Measurements from ENCODE around the gene TBC1D16.
A peak's percentile ranks its signal among the peaks of the same experiment; 100 is the strongest.
"Not testable (repeated sequence)": the region's sequence is repeated elsewhere in the genome, so short reads cannot be mapped to it uniquely, and the experiment has no call there.

Gene TBC1D16

DNA sequence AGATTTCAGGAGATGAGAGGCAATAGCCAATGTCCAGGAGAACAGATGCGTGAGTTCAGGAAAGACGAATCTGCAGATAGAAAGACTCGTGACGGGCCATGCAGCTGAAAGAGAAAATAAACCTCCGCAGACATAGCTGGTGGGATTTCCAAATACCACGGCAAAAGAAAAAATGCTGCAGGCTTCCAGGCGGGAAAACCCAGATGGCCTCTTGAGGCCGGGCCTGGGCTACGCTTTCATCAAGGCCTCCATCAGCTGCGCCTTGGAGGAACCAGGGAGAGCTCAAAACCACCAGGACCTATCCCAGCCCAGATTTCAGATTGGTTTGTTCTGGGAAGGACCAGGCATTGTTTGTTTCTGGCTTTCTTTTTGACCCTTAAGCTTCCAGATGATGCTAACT, 17.4 kb upstream of the TBC1D16 start:
- no peak for DNase-seq (ENCODE audit: low spot score)

DNA sequence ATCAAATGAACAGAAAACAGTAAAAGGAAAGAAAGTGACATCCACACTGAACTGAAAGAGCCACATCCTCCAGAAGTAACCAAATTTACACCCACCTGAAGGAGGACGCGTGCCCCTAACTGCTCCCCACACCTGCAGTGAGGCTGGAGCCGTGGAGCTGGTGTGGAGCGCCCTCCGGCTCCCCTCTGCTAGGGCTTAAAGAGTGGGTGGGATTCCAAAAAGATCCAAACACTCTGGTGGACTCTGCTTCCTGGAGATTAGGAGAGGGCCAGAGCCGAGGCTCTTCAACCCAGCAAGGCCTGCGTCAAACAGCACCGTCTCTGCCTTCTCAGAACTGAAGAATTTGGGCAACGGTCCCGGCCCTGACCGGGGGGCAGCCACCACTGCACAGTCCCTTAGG, 16.0 kb upstream of the TBC1D16 start:
- no peak for DNase-seq (ENCODE audit: low spot score)

GRCh38 chr17:80050706-80051105, 15.0 kb upstream of the TBC1D16 start:
- DNase-seq (ENCODE audit: low spot score), result no peak

DNA sequence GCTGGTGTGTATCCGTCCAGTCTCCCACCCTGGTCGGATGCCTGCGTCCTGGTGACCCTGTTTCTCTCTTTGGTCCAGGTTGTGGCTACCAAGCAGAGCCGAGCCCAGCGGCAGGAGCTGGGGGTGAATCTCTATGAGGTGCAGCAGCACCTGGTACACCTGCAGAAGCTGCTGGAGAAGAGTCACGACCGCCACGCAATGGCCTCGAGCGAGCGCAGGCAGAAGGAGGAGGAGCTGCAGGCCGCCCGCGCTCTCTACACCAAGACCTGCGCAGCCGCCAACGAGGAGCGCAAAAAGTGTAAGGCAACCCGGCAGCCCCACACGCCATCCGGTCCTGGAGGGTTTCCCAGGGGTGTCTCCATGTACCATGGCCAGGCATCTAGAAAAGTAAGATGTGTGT, 14.3 kb upstream of the TBC1D16 start:
- no peak for DNase-seq (ENCODE audit: low spot score)

GRCh38 chr17:80047176-80047575, 11.5 kb upstream of the TBC1D16 start:
- no peak for DNase-seq (ENCODE audit: low spot score)

DNA sequence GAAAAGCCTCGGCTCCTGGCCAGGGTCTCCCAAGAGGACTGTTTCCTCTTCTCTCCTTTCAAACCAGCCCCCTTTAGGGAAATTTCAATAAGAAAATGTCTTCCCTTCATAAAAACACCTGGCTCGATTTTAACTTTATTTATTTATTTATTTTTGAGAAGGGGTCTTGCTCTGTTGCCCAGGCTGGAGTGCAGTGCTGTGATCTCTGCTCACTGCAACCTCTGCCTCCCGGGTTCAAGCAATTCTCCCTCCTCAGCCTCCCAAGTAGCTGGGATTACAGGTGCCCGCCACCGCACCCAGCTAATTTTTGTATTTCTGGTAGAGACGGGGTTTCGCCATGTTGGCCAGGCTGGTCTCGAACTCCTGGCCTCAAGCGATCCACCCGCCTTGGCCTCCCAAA, 11.0 kb upstream of the TBC1D16 start:
- DNase-seq (ENCODE audit: low spot score), result not testable (repeated sequence)

DNA sequence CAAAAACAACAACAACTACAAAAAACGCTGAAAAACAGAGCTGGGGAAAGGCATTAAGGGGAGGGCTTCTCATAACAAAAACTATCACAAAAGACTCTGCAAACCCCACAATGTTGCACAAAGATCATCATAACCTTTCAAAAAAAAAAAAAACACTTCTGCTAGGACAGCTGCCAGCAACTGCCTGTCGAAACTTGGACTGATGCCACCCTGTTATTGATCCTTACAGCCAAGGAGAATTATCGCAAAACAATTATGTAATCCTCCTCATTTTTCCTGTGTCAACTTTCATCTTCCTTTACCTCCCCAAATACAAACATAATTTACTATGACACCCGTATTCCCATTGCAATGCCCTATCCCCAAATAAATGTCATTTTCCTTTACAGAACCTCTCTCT, 10.0 kb upstream of the TBC1D16 start:
- DNase-seq (ENCODE audit: low spot score), result no peak

- no peak for DNase-seq (ENCODE audit: low spot score)
These were observed 8.3 kb upstream of the TBC1D16 start for GRCh38 chr17:80043963-80044362.

DNA sequence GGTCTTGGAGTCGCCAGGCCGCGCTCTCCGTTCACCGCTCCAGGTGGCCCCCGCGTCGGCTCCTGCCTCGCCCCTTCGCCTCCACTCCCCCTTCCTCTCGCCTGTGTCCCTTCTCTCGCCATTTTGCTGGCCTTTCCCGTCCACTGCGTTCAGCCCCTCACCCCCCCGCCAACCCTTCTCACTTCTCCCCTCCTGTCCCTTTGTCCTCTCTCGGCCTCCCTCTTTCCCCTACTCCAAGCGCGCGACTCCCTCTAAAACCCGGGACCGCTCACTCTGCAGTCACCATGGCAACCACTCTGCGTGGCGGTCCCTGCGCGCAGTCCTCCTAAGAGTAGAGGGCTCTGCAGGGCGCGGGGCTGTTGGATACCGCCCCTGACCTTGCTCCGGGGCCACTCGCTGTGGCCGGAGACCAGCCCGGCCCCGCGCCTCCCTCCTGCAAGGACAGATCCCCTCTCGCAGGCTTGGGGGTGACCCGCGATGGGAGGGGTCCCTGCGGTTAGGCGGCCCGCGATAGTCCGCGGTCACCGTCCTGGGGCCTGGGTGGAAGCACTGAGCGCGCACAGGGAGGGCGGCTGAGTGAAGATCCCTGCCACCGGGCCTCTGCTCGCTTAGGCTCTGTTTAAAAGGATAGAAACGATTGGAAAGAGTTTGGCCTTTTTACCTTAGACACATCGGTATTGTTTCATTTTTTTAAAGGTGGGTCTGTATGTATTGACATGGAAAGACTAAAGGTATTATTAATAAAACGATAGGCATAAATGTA, 1.2 kb upstream of the TBC1D16 start:
- no peak for DNase-seq (ENCODE audit: low spot score)

DNA sequence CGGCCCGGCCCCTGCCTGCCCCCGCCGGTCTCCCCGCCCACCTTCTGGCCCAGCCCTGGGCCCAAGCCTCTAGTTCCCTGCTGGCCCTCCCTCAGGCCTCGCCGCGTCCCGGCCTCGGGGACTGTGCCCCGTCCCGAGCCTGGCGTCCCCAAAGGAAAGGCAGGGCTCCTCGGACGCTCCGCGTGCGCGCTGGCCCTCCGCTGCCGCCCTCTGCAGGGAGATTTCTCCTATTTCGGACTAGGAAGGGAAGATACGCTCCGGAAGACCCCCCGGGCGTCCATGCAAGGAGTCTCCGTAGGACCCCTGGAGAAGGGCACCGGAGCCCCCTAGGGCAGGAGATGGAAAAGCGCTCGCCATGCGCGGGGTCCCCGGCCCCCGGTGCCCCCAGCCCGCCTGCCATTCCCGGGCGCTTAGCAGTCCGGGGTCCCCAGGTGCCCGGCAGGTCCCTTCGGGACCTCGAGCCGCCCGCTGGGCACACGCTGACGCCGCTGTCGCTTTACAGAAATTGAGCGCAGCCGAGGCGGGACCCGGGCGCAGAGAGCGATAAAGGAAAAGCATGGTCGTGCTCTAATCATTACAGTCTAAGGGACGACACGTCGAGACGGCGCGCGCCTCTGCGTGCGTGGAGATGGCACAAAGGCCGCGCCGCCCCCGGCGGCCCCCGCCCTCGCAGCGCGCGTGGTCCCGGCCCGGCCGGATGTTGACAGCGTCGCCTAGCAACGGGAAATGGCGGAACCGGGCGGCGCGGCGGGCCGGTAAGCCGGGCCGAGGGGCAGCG, 454 bp upstream of the TBC1D16 start, which contains the start of gene CCDC40:
Gene CCDC40, plus strand, starts transcription at position 706 of the 778 bp plus-strand sequence. Its CDS starts 21 bp downstream, at position 727.
- peak; percentile 70 for DNase-seq (ENCODE audit: low spot score)

- peak; percentile 53 for DNase-seq (ENCODE audit: low spot score)
These were observed 633 bp downstream of the TBC1D16 start for GRCh38 chr17:80034791-80035686.

DNA sequence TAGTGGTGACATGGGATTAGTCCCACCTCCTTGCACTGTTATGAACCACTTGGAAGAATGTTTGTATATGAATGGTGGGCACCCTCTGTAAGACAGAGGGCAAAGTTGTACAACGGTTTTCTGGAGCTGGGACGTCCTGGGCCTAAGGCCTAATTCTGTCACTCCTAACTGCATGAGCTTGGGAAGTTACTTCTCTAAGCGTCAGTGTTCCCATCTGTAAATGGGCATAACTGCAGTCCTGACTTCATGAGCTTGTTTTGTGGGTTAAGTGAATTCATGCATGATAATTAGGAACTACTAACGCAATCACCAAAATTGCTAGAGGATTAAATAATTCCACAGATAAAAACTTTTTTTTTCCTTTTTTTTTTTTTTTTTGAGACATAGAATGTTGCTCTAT, 1.8 kb downstream of the TBC1D16 start:
- no peak for DNase-seq (ENCODE audit: low spot score)

DNA sequence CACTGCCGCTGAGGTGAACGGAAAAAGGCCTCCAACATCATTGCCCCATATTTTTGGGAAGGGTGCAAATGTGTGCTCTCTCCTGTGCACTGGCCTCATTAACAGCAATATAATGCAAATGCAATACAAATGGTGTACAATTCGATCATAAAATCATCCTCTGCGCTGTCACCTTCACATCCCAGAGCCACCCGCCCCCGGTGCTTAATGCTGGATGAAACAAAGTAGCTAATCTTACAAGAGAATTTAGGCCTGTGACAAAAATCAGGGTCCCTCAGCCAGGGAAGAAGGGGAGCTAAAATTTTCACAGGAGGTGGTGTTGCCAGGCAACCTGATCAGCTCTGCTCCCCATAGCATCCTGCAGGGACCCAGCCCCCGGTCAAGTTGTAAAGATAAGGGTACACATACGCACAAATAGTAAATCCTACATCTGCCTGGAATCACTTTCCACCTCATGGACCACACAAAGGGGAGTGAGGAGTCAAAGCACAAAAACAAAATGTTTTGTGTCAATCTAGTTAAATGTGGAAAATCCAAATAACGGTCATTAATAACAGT, 3.0 kb downstream of the TBC1D16 start:
- DNase-seq (ENCODE audit: low spot score), result no peak

DNA sequence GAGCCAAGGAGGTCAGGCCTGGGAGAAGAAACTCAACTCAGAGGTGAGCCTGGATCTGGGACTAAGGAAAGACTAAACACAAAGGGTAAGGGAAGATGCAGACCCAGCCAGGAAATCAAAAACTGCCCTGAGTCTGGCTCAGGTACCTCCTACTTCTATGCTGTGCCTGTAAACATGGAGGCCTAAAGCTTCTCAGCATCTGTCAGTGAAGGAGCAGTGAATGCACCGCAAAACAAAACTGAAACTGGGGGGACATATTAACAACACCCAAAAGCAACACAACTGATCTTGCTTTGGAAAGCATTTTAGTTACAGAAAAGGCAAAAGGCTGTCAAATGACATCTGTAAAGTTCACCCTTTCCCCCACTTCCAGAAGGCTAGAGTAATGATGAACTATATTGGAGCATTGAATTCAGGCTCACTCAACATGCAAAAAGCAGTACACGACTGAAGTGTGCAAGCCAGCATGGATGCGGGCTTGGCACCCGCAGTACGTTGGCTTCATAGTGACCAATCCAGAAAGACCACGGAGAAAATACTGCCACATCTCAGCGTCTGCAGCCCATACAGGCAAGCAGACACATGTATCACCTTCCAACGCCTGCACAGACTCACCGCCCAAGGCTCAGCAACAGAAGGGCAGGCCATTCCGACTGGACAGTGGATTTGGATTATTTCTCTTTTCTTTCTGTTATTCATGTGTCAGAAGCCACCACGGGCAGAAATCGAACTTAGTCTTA, 3.8 kb downstream of the TBC1D16 start:
- no peak for DNase-seq (ENCODE audit: low spot score)

GRCh38 chr17:80030730-80031410, 4.8 kb downstream of the TBC1D16 start:
- DNase-seq (ENCODE audit: low spot score), result no peak

DNA sequence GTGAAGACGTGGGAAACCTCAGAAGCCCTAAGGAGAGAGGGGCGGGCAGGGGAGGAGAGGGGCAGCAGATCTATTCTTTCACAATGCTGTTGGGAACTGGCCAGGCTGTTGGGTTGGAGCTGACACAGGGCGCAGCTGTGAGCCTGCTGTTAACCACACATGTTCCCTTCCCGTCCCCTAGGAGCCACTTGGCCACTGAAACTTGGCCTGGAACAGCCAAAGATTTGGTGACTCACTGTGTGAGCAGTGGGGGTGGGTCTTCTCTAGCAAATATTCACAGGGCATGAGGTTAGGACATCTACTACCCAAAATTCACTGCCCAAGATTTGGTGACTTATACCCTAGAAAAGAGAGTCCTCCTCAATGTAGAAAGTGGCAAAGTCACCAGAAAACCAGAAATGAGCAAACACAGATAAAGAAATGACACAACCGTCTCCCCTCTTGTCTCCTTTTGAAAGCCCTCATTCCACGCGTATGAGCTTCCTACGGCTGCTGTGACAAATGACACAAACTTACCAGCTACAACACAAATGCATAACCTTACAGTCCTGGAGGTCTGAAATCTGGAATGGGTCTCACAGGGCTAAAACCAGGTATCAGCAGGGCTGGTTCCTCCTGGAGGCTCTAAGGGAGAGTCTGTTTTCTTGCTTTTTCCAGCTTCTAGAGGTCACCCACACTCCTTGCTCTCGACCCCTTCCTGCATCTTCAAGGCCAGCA, 6.3 kb downstream of the TBC1D16 start:
- DNase-seq (ENCODE audit: low spot score), result no peak

- DNase-seq (ENCODE audit: low spot score), result no peak
These were observed 7.6 kb downstream of the TBC1D16 start for GRCh38 chr17:80028030-80028429.

DNA sequence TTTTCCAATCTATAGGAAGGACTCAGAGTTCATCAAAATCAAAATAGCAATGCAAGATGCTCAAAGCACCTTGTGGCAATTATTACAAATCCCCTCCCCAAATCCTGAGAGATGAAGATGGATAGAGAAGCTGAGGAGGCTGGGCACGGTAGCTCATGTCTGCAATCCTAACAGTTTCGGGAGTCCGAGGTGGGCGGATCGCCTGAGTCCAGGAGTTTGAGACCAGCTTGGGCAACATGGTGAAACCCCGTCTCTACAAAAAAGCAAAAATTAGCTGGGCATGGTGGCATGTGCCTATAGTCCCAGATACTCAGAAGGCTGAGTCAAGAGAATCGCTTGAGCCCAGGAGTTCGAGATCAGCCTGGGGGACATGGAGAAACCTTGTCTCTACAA, 8.6 kb downstream of the TBC1D16 start:
- no peak for DNase-seq (ENCODE audit: low spot score)

- DNase-seq (ENCODE audit: low spot score), result no peak
These were observed 9.2 kb downstream of the TBC1D16 start for GRCh38 chr17:80026359-80027042.

GRCh38 chr17:80025796-80026195, 9.9 kb downstream of the TBC1D16 start:
- DNase-seq (ENCODE audit: low spot score), result no peak
